NCI-H187 (cell line): ENCODE measurements around the gene CILP.
"Not testable (repeated sequence)": the region's sequence is repeated elsewhere in the genome, so short reads cannot be mapped to it uniquely, and the experiment has no call there.

Experiments
- DNase-seq, 2 experiments: peaks; one replicate each; lab custom pipeline; 2025; lab: John Stamatoyannopoulos, UW

CILP gene

DNA sequence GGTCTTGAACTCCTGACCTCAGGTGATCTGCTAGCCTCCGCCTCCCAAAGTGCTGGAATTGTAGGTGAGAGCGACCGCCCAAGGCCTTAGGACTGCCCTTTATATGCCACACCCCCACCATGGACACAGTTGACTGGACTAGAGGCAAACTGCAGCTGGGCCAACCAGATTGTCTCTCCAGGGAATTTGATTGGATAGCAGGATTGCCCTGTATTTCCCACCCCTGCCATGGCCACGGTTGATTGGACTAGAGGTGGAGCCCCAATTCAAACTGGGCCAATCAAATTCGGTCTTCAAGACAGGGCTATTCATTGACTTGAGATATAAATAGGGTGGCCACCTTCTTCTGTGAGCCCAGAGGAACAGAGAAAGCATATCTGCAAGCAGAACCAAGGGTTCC lies 19.3 kb downstream of the CILP start:
- DNase-seq: no peak

DNA sequence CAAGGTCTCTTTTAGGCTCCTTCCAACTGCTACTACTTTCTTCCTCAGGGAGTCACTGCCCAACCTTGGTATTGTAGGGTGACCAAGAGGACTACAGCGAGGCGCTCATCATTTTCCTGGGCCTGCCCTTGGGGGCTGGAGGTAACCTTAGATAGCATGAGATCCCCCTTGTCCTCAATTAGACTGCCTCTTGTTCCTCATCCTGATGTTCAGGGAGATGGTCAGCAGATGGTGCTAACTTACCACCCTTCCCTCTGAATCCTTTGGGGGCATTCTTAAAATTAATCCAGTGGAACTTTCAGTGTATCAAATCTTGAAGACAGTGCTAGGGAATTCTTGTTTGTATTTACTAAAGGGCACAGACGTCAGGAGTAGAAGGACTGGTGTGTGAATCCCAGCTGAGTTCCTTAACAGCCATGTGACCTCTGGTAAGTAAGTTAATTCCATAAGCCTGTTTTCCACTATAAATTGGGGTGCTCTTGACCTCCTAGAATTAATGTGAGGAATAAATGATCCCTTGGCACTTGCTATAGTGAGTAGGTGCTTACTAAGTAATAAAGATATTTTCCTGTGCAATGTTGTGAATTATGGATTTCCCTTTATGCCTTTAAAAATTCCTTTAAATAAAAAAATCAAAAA lies 22.1 kb downstream of the CILP start:
- DNase-seq: no peak

DNA sequence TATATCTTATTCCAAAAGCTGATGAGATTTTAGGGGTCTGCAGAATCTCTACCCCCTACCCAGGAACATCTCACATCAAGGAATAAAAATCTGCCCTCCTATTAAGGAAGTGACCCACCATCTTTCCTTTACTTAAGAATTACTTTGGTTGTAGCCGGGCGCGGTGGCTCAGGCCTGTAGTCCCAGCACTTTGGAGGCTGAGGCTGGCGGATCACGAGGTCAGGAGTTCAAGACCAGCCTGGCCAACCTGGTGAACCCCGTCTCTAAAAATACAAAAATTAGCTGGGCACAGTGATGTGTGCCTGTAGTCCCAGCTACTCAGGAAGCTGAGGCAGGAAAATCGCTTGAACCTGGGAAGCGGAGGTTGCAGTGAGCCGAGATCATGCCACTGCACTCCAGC lies 22.8 kb downstream of the CILP start:
- not testable (repeated sequence) for DNase-seq

DNA sequence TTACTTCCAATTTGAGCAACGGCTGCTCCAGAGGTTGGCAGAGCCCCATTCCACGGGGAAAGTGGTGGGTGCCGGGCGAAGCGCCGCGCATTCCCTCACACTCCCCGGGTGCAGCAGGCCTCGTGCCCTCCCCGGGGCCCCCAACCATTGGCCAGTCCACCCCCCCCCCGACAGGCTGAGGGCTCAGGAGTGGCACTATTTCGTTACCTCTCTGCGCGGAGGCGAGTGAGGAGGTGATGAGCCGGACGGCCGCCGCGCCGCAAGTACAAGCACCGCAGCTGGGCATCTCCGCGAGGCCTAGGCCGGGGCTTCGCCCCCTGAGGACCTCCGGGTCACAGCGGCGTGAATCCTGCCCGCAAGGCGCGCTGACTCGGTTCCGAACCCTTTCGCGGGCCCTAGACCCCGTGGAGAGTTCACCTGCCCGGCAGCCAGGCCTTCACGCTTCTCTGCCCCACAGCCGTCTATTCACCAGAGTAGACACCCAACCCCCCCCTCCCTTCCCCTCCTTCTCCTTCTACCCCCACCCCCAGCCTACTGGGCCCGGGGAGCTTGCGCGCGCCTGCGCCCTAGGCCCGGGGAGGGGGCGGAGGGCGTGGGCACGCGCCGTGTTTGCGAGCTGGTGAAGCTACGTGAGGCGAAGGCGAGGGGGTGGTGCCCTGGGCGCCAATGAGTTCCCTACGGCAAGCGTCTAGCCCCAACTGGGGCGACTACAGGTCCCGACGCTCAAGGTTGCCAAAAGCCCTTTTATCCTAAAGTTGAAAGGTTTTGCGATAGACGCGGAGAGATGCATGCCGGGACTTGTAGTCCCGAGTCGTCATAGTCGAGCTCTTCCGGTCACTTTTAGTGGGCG lies 26.2 kb downstream of the CILP start, which contains the start of gene CLPX:
TSS of gene CLPX (minus strand) at position 475 of the 850 bp plus-strand sequence. CDS start at position 286, 189 bp downstream.
- peak; percentile 42 to 69 for DNase-seq

DNA sequence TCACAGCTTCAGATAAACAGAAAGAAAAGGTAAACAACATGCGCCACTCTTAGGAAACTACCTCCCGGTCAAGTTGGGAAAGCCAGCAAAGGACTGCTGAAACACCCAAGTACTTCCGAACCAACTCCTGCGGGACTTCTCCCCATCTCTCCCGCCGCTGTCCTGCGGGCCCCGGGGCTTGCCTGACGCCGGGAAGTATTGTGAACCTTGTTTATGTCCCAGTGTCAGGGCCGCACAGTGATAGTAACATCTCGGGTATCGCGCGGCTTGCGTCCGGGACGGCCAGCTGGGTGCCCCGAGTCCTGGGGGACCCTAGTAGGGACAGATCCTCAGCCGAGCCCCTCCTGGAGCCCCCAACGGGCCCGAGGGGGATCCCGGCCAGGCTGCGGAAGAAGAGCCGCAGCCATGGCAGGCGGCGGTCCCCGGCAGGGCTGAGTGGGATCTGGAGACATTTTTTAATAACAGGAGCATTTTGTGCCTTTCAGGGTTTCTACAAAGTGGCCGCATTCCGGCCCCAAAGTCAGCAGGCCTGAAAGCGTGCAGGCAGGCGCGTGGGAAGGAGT lies 26.9 kb downstream of the CILP start:
- no peak for DNase-seq

DNA sequence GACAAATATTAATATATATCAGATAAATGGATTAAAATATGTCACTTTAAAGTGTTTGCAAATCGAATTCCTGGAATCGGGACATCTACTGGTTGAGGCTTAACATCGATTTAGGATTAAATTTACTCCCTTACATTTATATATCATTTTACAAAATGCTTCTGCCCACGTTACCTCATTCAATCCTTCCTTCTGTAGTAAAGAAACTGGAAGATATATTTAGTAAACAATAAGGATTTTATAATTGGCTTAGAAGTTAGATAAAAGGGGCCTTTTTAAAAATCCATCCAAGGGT lies 27.5 kb downstream of the CILP start:
- no peak for DNase-seq

DNA sequence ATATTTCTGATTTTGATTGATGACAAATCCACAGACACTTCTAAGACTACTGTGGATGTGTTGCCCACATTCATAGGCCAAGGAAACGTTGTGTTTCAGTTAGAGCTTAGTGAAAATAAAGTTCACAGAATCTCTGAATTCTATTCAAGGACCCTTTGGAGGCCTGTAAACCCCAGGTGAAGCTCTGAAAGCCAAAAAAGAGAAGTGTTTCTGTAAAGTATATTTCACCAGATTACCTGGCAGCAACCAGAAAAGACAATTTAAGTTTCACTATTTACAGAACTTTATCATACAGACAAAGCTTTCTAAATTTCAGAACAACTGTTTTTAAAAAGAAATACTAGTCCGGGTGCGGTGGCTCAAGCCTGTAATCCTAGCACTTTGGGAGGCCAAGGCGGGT lies 28.7 kb downstream of the CILP start:
- no peak for DNase-seq

DNA sequence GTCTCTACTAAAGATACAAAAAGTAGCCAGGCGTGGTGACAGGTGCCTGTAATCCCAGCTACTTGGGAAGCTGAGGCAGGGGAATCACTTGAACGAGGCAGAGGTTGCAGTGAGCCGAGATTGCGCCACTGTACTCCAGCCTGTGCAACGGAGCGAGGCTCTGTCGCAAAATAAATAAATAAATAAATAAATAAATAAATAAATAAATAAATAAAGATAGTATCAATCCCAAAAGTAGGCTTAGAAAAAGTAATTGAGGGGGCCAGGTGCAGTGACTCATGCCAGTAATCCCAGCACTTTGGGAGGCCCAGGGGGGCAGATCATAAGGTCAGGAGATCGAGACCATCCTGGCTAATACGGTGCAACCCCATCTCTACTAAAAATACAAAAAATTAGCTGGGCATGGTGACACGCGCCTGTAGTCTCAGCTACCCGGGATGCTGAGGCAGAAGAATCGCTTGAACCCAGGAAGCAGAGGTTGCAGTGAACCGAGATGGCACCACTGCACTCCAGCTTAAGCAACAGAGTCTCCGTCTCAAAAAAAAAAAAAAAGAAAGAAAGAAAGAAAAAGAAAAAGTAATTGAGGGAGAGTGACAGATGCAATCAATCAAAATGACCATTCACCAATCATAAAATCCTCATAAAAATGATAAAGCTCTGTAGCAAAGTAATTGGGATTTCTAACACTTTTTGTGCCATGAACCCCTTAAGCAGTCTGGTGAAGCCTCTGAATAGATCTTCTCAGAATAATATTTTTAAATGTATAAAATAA lies 29.5 kb downstream of the CILP start:
- DNase-seq: not testable (repeated sequence)

DNA sequence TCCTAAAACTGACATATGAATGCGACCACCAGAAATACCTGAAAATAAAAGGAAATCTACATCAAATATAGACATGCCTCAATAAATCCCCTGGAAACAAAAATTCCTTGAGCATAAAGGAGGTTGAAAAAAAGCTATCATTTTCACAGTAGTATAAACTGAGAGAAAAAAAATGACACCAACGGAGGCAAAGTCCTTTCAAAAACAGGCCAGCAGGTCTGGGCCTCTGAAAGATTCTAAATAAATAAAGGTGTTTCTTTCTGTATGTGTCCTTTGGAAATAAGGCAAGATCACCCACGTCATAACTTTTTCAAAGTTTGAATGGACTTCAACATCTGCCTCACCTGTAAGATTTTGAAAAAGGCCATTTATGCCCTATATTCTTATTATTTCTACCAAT lies 31.1 kb downstream of the CILP start:
- DNase-seq: no peak

DNA sequence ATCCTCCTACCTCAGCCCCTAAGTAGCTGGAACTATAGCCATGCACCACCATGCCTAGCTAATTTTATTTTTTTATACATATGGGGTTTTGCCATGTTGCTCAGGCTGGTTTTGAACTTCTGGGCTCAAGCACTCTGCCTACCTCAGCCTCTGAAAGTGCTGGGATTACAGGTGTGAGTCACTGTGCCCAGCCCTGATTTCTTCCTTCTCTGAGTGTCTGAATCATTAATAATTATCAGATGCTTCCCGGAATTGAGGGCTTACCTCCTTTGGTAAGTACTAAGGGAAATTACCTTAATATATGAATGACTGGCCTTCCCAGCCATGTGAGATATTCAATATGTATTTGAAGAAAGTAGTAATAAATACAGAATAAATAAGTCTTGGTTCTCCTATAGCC lies 33.4 kb downstream of the CILP start:
- DNase-seq: no peak

DNA sequence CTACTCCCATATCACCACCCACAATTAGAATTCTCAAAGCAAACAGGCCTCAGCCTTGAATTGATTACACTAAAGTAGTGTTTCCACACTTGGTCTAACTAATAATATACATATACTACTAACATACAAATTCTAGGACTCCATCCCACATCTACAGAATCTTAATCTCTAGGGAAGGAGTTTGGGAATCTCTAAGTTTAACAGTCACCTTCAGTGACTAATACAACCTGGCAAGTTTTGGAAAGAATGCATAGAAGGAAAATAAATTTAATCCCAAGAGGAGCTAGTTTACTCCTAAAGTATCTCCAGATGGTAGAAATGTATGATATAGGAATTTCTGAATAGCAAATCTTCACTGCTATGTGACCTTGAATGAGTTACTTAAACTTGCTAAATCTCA lies 35.2 kb downstream of the CILP start:
- DNase-seq: no peak

DNA sequence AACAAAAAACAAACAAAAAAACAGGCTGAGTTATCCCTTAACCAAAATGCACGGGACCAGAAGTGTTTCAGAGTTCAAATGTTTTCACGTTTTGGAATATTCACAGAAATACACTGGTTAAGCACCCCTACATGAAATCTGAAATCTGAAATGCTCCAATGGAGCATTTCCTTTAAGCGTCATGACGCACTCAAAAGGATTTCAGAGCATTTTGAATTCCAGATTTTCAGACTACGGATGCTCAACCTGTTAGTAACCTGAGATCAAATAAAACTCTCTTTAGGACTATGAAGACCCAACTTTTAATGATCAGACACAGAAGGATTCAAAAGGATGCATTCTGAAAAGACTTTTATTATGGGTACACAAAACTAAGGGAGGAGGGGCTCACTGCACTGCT lies 35.8 kb downstream of the CILP start:
- DNase-seq: no peak

DNA sequence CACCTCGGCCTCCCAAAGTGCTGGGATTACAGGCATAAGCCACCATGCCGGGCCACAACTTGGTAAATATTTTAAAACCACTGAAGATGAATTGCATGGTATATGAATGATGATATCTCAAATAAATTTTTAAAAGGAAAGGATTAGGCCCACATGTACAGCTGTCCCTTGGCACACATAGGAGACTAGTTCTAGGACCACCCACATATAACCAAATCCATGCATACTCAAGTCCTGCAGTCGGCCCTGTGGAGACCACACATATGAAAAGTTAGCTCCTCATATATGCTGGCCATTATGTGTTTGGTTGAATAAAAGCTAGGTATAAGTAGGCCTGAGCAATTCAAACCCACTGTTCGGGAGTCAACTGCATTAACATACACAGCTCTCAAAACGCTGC lies 36.8 kb downstream of the CILP start:
- no peak for DNase-seq

DNA sequence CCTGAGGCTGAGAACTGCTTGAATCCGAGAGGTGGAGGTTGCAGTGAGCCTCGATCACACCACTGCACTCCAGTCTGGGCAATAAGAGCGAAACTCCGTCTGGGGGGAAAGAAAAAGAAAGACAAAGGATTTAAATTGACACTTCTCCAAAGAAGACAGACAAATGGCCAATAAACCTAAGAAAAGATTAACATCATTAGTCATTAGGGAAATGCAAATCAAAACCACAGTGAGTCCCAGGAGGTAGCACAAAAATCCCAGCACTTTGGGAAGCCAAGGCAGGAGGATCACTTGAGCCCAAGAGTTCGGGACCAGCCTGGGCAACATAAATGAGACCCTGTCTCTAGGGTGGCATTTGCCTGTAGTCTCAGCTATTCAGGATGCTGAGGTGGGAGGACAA lies 38.7 kb downstream of the CILP start:
- DNase-seq: no peak

DNA sequence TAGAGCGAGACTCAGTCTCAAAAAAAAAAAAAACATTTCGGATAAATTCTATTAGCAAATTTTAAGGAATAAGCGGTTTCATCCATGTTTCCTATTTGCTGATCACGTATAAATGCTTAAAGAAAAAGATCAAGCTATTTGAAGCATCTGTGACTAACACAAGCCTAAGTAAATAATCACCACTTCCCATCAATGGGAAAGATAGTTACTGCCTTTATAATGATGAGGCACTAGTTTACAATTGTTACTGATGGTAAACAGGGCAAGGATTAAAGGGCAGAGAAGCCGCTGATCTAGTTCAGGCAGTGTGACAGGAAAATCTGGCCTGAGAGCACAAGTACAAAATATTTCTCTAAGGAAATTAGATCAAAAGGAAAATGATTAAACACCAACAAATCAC lies 39.8 kb downstream of the CILP start:
- DNase-seq: no peak

DNA sequence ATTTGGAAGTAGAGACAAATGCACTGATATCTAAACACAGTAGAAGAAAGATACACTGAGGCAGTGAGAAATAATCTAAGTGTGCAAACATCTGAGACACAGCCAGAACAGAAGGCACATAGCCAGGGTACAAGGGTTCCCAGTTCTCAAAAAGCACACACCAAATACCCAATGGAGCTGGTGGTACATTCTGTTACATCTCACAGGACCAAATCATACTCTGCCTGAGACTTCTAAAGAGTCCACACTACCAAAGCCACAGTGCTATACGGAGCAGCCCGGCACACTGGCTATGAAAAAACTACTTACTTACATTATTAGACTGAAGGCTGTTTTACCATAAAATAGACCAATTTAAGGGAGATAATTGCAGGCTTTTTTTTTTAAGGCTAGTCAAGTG lies 45.4 kb downstream of the CILP start:
- DNase-seq: no peak

DNA sequence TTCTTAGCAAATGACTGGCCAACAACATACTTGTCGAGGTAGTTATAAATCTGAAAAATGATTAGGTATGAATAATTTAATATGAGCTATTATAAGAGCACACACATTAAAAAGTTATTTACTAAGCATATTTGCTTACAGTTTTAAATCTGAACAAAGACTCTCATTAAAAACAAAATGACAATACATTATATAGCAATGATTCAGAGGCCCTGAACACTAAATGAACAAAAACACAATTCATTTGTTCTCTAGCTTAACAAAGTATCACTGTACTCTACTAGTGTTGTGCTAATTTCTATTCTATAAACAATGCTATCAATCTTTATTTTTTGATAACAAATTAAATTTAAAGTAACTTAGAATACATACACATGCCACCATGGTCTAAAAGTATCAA lies 47.1 kb downstream of the CILP start:
- no peak for DNase-seq

DNA sequence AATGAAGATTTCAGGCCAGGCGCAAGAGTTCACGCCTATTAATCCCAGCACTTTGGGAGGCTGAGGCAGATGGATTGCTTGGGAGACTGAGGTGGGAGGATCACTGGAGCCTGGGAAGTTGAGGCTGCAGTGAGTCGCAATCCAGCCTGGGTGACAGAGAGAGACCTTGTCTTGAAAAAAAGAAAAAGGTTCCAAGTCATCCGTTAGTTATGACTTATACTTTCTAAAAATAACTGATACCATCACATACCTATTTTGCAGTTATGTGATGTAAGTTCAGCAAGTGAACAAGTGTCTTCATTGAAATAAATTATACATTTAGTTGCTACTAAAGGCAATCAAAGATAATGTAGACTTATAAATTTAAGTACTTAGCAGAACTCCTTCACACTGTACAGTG lies 48.2 kb downstream of the CILP start:
- no peak for DNase-seq

DNA sequence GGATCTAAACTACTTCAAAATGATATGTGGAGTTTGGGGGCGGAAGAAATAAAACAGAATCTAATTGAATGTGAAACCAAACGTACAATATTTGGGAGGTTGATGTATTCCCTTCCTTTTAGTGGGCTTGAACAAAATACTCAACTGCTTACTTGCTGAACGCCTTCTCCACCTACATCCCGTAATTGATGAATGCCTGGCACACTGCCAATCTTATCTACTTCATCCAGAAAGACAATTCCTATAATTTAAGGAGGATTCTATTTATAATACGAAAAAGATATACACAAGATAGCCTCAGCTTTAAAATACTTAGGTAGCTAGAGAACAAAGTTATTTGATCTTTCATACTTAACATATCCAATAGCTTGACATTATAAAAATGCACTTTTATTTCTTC lies 54.6 kb downstream of the CILP start:
- DNase-seq: no peak

DNA sequence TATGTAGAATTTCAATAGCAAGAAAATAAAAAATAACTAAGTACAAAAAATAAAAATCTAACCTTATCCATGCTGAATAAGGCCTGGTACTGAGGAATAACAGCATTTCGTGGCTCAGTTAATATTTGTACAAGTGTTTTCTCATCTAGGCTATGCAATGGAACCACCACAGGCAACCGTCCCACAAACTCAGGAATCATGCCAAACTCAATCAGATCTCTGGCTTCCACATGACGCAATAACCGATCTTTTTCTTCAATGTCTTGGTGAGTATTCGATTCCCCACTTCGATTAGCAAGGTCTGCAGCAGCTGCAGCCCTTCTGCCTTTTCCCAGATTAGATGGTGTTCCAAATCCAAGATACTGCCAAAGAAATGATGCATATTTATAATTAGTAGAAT lies 56.6 kb downstream of the CILP start:
- DNase-seq: no peak

DNA sequence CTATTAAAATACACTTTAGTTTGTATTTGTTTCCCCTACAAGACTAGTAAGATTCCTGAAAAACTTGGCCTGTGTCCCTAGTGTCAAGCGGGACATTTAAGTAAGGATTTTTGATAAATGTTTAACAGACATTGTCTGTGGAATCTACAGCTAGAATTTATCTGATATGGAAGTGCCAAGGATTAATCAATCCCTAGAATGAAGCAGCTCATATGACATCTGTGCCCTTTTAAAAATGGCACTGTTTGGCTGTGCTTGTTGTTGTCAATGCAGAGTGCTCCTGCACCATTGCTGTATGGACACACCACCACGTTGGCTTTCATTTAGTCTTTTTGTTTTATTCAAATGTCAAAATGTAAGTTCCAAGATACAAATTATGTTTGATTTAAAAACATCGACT lies 63.4 kb downstream of the CILP start:
- no peak for DNase-seq

DNA sequence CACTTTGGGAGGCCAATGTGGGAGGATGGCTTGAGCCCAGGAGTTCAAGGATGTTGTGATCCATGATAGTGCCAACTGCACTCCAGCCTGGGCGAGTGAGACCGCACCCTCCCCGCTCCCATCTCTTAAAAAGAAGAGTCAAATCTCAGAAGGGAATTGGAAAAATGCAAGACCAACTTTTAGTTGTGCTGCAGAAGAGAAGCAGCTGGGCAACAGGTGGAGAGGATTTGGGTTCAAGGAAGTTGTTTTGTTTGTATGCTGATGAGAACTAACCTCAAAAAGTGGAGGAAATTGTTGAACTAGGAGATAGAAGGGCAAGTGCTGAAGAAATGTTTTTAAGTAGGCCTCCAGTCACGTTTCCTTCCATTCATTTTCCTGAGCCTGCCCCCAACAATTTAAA lies 64.8 kb downstream of the CILP start:
- DNase-seq: no peak
